GM19328 (cell line): ENCODE data around the gene KLHL29.

Experiments
- ATAC-seq: cut with Tn5 transposase; IDR thresholded peaks from one replicate; pipeline ENCODE4 v1.9.1; 2021; ENCODE audit warnings: mild to moderate bottlenecking, moderate library complexity; ENCODE audit not compliant: unreplicated experiment

Gene KLHL29

GRCh38 chr2:23586741-23587306, 201.8 kb downstream of the KLHL29 start:
- ATAC-seq = no peak

GRCh38 chr2:23587341-23587880, 202.4 kb downstream of the KLHL29 start:
- ATAC-seq = no peak

- no peak for ATAC-seq
These were observed 203.1 kb downstream of the KLHL29 start for GRCh38 chr2:23588106-23588505.

GRCh38 chr2:23588508-23589201, 203.7 kb downstream of the KLHL29 start:
- ATAC-seq = no peak

GRCh38 chr2:23589220-23589647, 204.3 kb downstream of the KLHL29 start:
- ATAC-seq = no peak

GRCh38 chr2:23589739-23590138, 204.8 kb downstream of the KLHL29 start:
- ATAC-seq = no peak

- ATAC-seq = no peak
These were observed 205.4 kb downstream of the KLHL29 start for GRCh38 chr2:23590241-23590869.

GRCh38 chr2:23591111-23591510, 206.1 kb downstream of the KLHL29 start:
- ATAC-seq = no peak

GRCh38 chr2:23592061-23592685, 207.2 kb downstream of the KLHL29 start:
- ATAC-seq = no peak

GRCh38 chr2:23592898-23593751, 208.1 kb downstream of the KLHL29 start:
- ATAC-seq = no peak

- ATAC-seq = no peak
These were observed 208.9 kb downstream of the KLHL29 start for GRCh38 chr2:23593752-23594459.

GRCh38 chr2:23594460-23594825, 209.5 kb downstream of the KLHL29 start:
- ATAC-seq = no peak

- ATAC-seq = no peak
These were observed 210.0 kb downstream of the KLHL29 start for GRCh38 chr2:23595021-23595420.

- ATAC-seq = no peak
These were observed 210.7 kb downstream of the KLHL29 start for GRCh38 chr2:23595601-23596251.

- ATAC-seq = no peak
These were observed 211.4 kb downstream of the KLHL29 start for GRCh38 chr2:23596316-23596885.

- ATAC-seq = no peak
These were observed 212.7 kb downstream of the KLHL29 start for GRCh38 chr2:23597687-23598086.

- ATAC-seq = no peak
These were observed 214.0 kb downstream of the KLHL29 start for GRCh38 chr2:23599006-23599405.

GRCh38 chr2:23599667-23600066, 214.7 kb downstream of the KLHL29 start:
- ATAC-seq = no peak

- no peak for ATAC-seq
These were observed 215.4 kb downstream of the KLHL29 start for GRCh38 chr2:23600346-23600745.
